GM19328 (cell line): ENCODE measurements around the gene ARHGEF7.

Source experiments
- ATAC-seq: cut with Tn5 transposase; IDR thresholded peaks from one replicate; pipeline ENCODE4 v1.9.1; 2021; ENCODE audit warnings: mild to moderate bottlenecking, moderate library complexity; ENCODE audit not compliant: unreplicated experiment

The ARHGEF7 gene

GRCh38 chr13:111270765-111271698, 155.9 kb downstream of the ARHGEF7 start:
- no peak for ATAC-seq

GRCh38 chr13:111272117-111272516, 157.0 kb downstream of the ARHGEF7 start:
- ATAC-seq, result no peak

- ATAC-seq, result no peak
Observed at GRCh38 chr13:111275382-111275781, 160.3 kb downstream of the ARHGEF7 start.

GRCh38 chr13:111275995-111276618, 161.0 kb downstream of the ARHGEF7 start:
- no peak for ATAC-seq

GRCh38 chr13:111278258-111278657, 163.1 kb downstream of the ARHGEF7 start:
- ATAC-seq, result no peak

GRCh38 chr13:111278743-111279652, 163.9 kb downstream of the ARHGEF7 start:
- ATAC-seq, result no peak

- ATAC-seq, result no peak
Observed at GRCh38 chr13:111280226-111280625, 165.1 kb downstream of the ARHGEF7 start.

GRCh38 chr13:111280681-111281585, 165.8 kb downstream of the ARHGEF7 start:
- ATAC-seq, result no peak

- ATAC-seq, result no peak
Observed at GRCh38 chr13:111281751-111282311, 166.7 kb downstream of the ARHGEF7 start.

GRCh38 chr13:111282425-111282824, 167.3 kb downstream of the ARHGEF7 start:
- ATAC-seq, result no peak

GRCh38 chr13:111282997-111283396, 167.9 kb downstream of the ARHGEF7 start:
- ATAC-seq, result no peak

GRCh38 chr13:111283457-111283856, 168.3 kb downstream of the ARHGEF7 start:
- no peak for ATAC-seq

GRCh38 chr13:111283991-111284390, 168.9 kb downstream of the ARHGEF7 start:
- no peak for ATAC-seq

- no peak for ATAC-seq
Observed at GRCh38 chr13:111284565-111284964, 169.5 kb downstream of the ARHGEF7 start.

- ATAC-seq, result no peak
Observed at GRCh38 chr13:111286162-111286561, 171.1 kb downstream of the ARHGEF7 start.

GRCh38 chr13:111286749-111287148, 171.6 kb downstream of the ARHGEF7 start:
- no peak for ATAC-seq

GRCh38 chr13:111287201-111287600, 172.1 kb downstream of the ARHGEF7 start:
- ATAC-seq, result no peak

GRCh38 chr13:111288276-111288675, 173.2 kb downstream of the ARHGEF7 start:
- no peak for ATAC-seq

- ATAC-seq, result no peak
Observed at GRCh38 chr13:111289251-111289650, 174.1 kb downstream of the ARHGEF7 start.

- no peak for ATAC-seq
Observed at GRCh38 chr13:111291908-111292307, 176.8 kb downstream of the ARHGEF7 start.
